Measurements from ENCODE around the gene HOXD1. TPM values are rescaled to one million over a fixed set of nuclear protein-coding genes. Genes with fewer than 3 reads are reported as not detected.

The HOXD1 gene
- not detected in 2 replicates for polyA plus RNA-seq (2011; rRNA removed)
- not detected in 2 replicates for polyA minus RNA-seq (2011; rRNA and poly(A)+ RNA removed)

- Histone ChIP-seq H3K27ac (ENCODE audit: low read depth, low read length) (no peak within 1 kb of the TSS), H3K4me3 (ENCODE audit: low read depth, low read length) (peak within 1 kb of the TSS; percentile 51), H3K27me3 (ENCODE audit: control insufficient read depth, insufficient read depth, low read length) (peaks cover 49% of the 10 kb centered on the region), H3K9me3 (ENCODE audit: control insufficient read depth, insufficient read depth, low read length) (no peaks in the 10 kb centered on the region; the same call in 1 of the 2 replicates)
- ChIA-PET CTCF (interaction anchor here (1.2 to 1.8 kb wide), 2 partner anchors 266 to 267 kb away, joined by 5 to 6 read pairs; no protein-coding TSS in a partner anchor), POLR2A (no interaction called here)
- DNase-seq (ENCODE audit: low read depth, low spot score): no peak
- no peak for TF ChIP-seq CTCF (IDR thresholded peaks at IDR 0.05; ENCODE audit: low read depth, low read length)
These were observed at the start of gene HOXD1 for GRCh38 chr2:176187899-176188773. HOXD1 (plus strand) TSS chr2:176188668; CDS start chr2:176188802, 134 bp downstream.

- TF ChIP-seq CTCF (IDR thresholded peaks at IDR 0.05; ENCODE audit: low read depth, low read length): no peak
- peaks cover 13% of the 10 kb centered on the region for H3K9me3 ChIP-seq (ENCODE audit: control insufficient read depth, insufficient read depth, low read length)
- no peak overlapping the region for H3K4me3 ChIP-seq (ENCODE audit: low read depth, low read length)
- DNase-seq (ENCODE audit: low read depth, low spot score): no peak
- no peak overlapping the region for H3K27ac ChIP-seq (ENCODE audit: low read depth, low read length)
- CTCF ChIA-PET: interaction anchor here (0.6 to 6.5 kb wide), 13 partner anchors 8 to 675 kb away, joined by 3 to 114 read pairs (median 11); partner anchors contain the start of gene HOXD4
- POLR2A ChIA-PET: no interaction called here
- H3K27me3 ChIP-seq (ENCODE audit: control insufficient read depth, insufficient read depth, low read length): peaks cover 86% of the 10 kb centered on the region
These were observed 49.4 kb upstream of the HOXD1 start for GRCh38 chr2:176138923-176139660.

GRCh38 chr2:176139661-176140512 lies 48.6 kb upstream of the HOXD1 start:
- Histone ChIP-seq H3K27me3 (ENCODE audit: control insufficient read depth, insufficient read depth, low read length) (peaks cover 78% of the 10 kb centered on the region), H3K27ac (ENCODE audit: low read depth, low read length) (no peak overlapping the region), H3K4me3 (ENCODE audit: low read depth, low read length) (peak overlapping the region; percentile 58), H3K9me3 (ENCODE audit: control insufficient read depth, insufficient read depth, low read length) (peaks cover 13% of the 10 kb centered on the region)
- TF ChIP-seq CTCF (IDR thresholded peaks at IDR 0.05; ENCODE audit: low read depth, low read length): no peak
- no peak for DNase-seq (ENCODE audit: low read depth, low spot score)
- ChIA-PET CTCF (interaction anchor here (0.6 to 6.5 kb wide), 65 partner anchors 9 to 1594 kb away, joined by 3 to 114 read pairs (median 5); partner anchors contain the start of gene HOXD4), POLR2A (interaction anchor here (0.6 kb wide), 2 partner anchors 514 to 936 kb away, joined by 3 read pairs; no protein-coding TSS in a partner anchor)

GRCh38 chr2:176140513-176141317 lies 47.8 kb upstream of the HOXD1 start:
- POLR2A ChIA-PET: interaction anchor here (0.6 kb wide), 2 partner anchors 513 to 937 kb away, joined by 3 read pairs; no protein-coding TSS in a partner anchor
- Histone ChIP-seq H3K9me3 (ENCODE audit: control insufficient read depth, insufficient read depth, low read length) (peaks cover 13% of the 10 kb centered on the region), H3K27me3 (ENCODE audit: control insufficient read depth, insufficient read depth, low read length) (peaks cover 78% of the 10 kb centered on the region), H3K4me3 (ENCODE audit: low read depth, low read length) (peak overlapping the region; percentile 58), H3K27ac (ENCODE audit: low read depth, low read length) (no peak overlapping the region)
- CTCF ChIA-PET: interaction anchor here (0.5 to 6.5 kb wide), 76 partner anchors 8 to 1593 kb away, joined by 3 to 114 read pairs (median 4); partner anchors contain the start of gene HOXD4
- TF ChIP-seq CTCF (IDR thresholded peaks at IDR 0.05; ENCODE audit: low read depth, low read length): peak; percentile 73
- peak; percentile 4 for DNase-seq (ENCODE audit: low read depth, low spot score)

All from AG04450 (cell line).